D721Med (cell line): ENCODE measurements around the gene SGMS1.
"Not testable (repeated sequence)": the region's sequence is repeated elsewhere in the genome, so short reads cannot be mapped to it uniquely, and the experiment has no call there.

Source experiments
- DNase-seq: peaks from one replicate; pipeline ENCODE4 v3.0.0; 2011; ENCODE audit warnings: low spot score; ENCODE audit not compliant: insufficient read length
- FAIRE-seq: peaks from 2 replicates; lab custom pipeline; 2011; peaks lifted over from hg19 to GRCh38; lab: Jason Lieb, UNC
- CTCF ChIP-seq: IDR thresholded peaks from 2 replicates; pipeline ENCODE4 v1.5.1; 2012; ENCODE audit warnings: mild to moderate bottlenecking, control low read depth; ENCODE audit not compliant: insufficient read depth; ENCODE audit errors: missing control alignments

The SGMS1 gene

GRCh38 chr10:50552308-50552707 lies 71.4 kb downstream of the SGMS1 start:
- DNase-seq (no peak), FAIRE-seq (no peak)
- no peak for TF ChIP-seq CTCF

GRCh38 chr10:50551894-50552293 lies 71.9 kb downstream of the SGMS1 start:
- FAIRE-seq (no peak), DNase-seq (no peak)
- no peak for TF ChIP-seq CTCF

GRCh38 chr10:50550291-50550839 lies 73.4 kb downstream of the SGMS1 start:
- FAIRE-seq (no peak), DNase-seq (no peak)
- TF ChIP-seq CTCF = no peak

GRCh38 chr10:50549186-50549585 lies 74.6 kb downstream of the SGMS1 start:
- FAIRE-seq, DNase-seq: not testable (repeated sequence)

- FAIRE-seq, DNase-seq: not testable (repeated sequence)
Observed at GRCh38 chr10:50548481-50548880, 75.3 kb downstream of the SGMS1 start.

- not testable (repeated sequence) for DNase-seq, FAIRE-seq
Observed at GRCh38 chr10:50546287-50546686, 77.5 kb downstream of the SGMS1 start.

GRCh38 chr10:50545846-50546245 lies 77.9 kb downstream of the SGMS1 start:
- no peak for DNase-seq
- no peak for FAIRE-seq
- no peak for TF ChIP-seq CTCF

GRCh38 chr10:50544857-50545429 lies 78.8 kb downstream of the SGMS1 start:
- DNase-seq (no peak), FAIRE-seq (no peak)
- TF ChIP-seq CTCF = no peak

GRCh38 chr10:50544095-50544856 lies 79.5 kb downstream of the SGMS1 start:
- TF ChIP-seq CTCF = no peak
- DNase-seq = no peak
- FAIRE-seq = no peak
